GM04504 (cell line): ENCODE measurements around the gene HYAL2.

Source experiments
- DNase-seq: peaks from one replicate; pipeline ENCODE4 v3.0.0-alpha.2; 2012; ENCODE audit warnings: low read depth

HYAL2 gene

GRCh38 chr3:50269460-50269859, 53.1 kb downstream of the HYAL2 start:
- no peak for DNase-seq

GRCh38 chr3:50268703-50269451, 53.7 kb downstream of the HYAL2 start, which contains the start of gene SEMA3B:
TSS of gene SEMA3B (plus strand) at chr3:50269147. CDS start at chr3:50269241, 94 bp downstream.
- no peak for DNase-seq

- no peak for DNase-seq
Observed at GRCh38 chr3:50268276-50268675, 54.3 kb downstream of the HYAL2 start.
